ENCODE measurements around the gene KHNYN. TPM values are rescaled to one million over a fixed set of nuclear protein-coding genes. Genes with fewer than 3 reads are reported as not detected.

Gene KHNYN
- total RNA-seq, 4 donors from 2014 or later: 80.9 to 129 (median 113) TPM

- TF ChIP-seq POLR2A (IDR thresholded peaks at IDR 0.05): no peak
- no peak for TF ChIP-seq CTCF (IDR thresholded peaks at IDR 0.05)
- no peaks in the 10 kb centered on the region for H3K27me3 ChIP-seq
- no peak for DNase-seq
- H3K27ac ChIP-seq: no peak overlapping the region
- peaks cover 0 to 65% (median 0%) of the 10 kb centered on the region in 3 donors for H3K36me3 ChIP-seq
- no peak overlapping the region for H3K4me3 ChIP-seq
- peaks cover 4 to 40% (median 6%) of the 10 kb centered on the region in 4 donors for H3K4me1 ChIP-seq
- no peaks in the 10 kb centered on the region for H3K9me3 ChIP-seq
Observed at GRCh38 chr14:24439257-24439656, 9.5 kb downstream of the KHNYN start.

- H3K27ac ChIP-seq: peak overlapping the region in 1 of 4 donors; percentile 6
- H3K9me3 ChIP-seq: no peaks in the 10 kb centered on the region
- H3K27me3 ChIP-seq: no peaks in the 10 kb centered on the region
- H3K4me1 ChIP-seq: peaks cover 4 to 40% (median 6%) of the 10 kb centered on the region in 4 donors
- H3K4me3 ChIP-seq: no peak overlapping the region
- TF ChIP-seq CTCF (IDR thresholded peaks at IDR 0.05) (no peak), POLR2A (IDR thresholded peaks at IDR 0.05) (no peak)
- no peak for DNase-seq
- peaks cover 0 to 58% (median 0%) of the 10 kb centered on the region in 3 donors for H3K36me3 ChIP-seq
Observed at GRCh38 chr14:24439830-24440605, 10.3 kb downstream of the KHNYN start.

GRCh38 chr14:24440606-24441399 is 11.0 kb downstream of the KHNYN start:
- TF ChIP-seq POLR2A (IDR thresholded peaks at IDR 0.05): no peak
- no peak for TF ChIP-seq CTCF (IDR thresholded peaks at IDR 0.05)
- peaks cover 0 to 54% (median 0%) of the 10 kb centered on the region in 3 donors for H3K36me3 ChIP-seq
- no peaks in the 10 kb centered on the region for H3K27me3 ChIP-seq
- H3K9me3 ChIP-seq: no peaks in the 10 kb centered on the region
- no peak for DNase-seq
- no peak overlapping the region for H3K4me3 ChIP-seq
- no peak overlapping the region for H3K27ac ChIP-seq
- peaks cover 4 to 40% (median 6%) of the 10 kb centered on the region in 4 donors for H3K4me1 ChIP-seq

GRCh38 chr14:24441485-24441884 is 11.7 kb downstream of the KHNYN start:
- no peak for DNase-seq
- Histone ChIP-seq H3K27ac (peak overlapping the region; percentile 92 to 100 (median 95)), H3K9me3 (no peaks in the 10 kb centered on the region), H3K4me1 (peaks cover 4 to 34% (median 5%) of the 10 kb centered on the region in 4 donors), H3K27me3 (no peaks in the 10 kb centered on the region), H3K36me3 (peaks cover 0 to 47% (median 0%) of the 10 kb centered on the region in 3 donors), H3K4me3 (peak overlapping the region; percentile 53 to 79 (median 66))
- TF ChIP-seq CTCF (IDR thresholded peaks at IDR 0.05) (no peak), POLR2A (IDR thresholded peaks at IDR 0.05) (no peak)

- H3K4me3 ChIP-seq: peak overlapping the region; percentile 53 to 79 (median 66)
- H3K36me3 ChIP-seq: peaks cover 0 to 44% (median 0%) of the 10 kb centered on the region in 3 donors
- H3K27ac ChIP-seq: peak overlapping the region; percentile 92 to 100 (median 95)
- no peaks in the 10 kb centered on the region for H3K9me3 ChIP-seq
- H3K4me1 ChIP-seq: peaks cover 4 to 30% (median 5%) of the 10 kb centered on the region in 4 donors
- TF ChIP-seq CTCF (IDR thresholded peaks at IDR 0.05) (no peak), POLR2A (IDR thresholded peaks at IDR 0.05) (no peak)
- H3K27me3 ChIP-seq: no peaks in the 10 kb centered on the region
- DNase-seq: no peak
Observed at GRCh38 chr14:24441904-24442239, 12.1 kb downstream of the KHNYN start.
